GM19468 (cell line): Measurements from ENCODE around the gene NUP107.

ENCODE experiments used
- ATAC-seq: cut with Tn5 transposase; IDR thresholded peaks from one replicate; pipeline ENCODE4 v1.9.1; 2021; ENCODE audit warnings: mild to moderate bottlenecking, moderate library complexity, moderate number of reproducible peaks; ENCODE audit not compliant: unreplicated experiment; ENCODE audit errors: extremely low read depth

The NUP107 gene

GRCh38 chr12:68793975-68794652, 107.3 kb downstream of the NUP107 start:
- ATAC-seq = no peak

GRCh38 chr12:68794653-68795251, 108.0 kb downstream of the NUP107 start:
- no peak for ATAC-seq
